K562 (cell line): ENCODE data around the gene EWSR1. TPM values are rescaled to one million over a fixed set of nuclear protein-coding genes. Genes with fewer than 3 reads are reported as not detected.

Experiments
- E2F3 ChIP-seq: fragments of 250-450 bp; sonication (Bioruptor Pico); IDR thresholded peaks from 2 replicates; pipeline ENCODE4 v1.4.0; 2020; ENCODE audit warnings: mild to moderate bottlenecking
- ERF ChIP-seq: fragments of 450-650 bp; formaldehyde crosslinking; IDR thresholded peaks from 2 replicates; pipeline ENCODE4 v1.4.0; 2020; ENCODE audit warnings: mild to moderate bottlenecking, mixed read lengths
- ESRRA ChIP-seq: fragments of 450-650 bp; IDR thresholded peaks from 2 replicates; pipeline ENCODE4 v1.6.1; 2014; ENCODE audit warnings: low read depth, mild to moderate bottlenecking, moderate library complexity, borderline replicate concordance
- GABPB1 ChIP-seq: sonication (generic); formaldehyde crosslinking; IDR thresholded peaks from 2 replicates; pipeline ENCODE4 v1.8.0; 2022; ENCODE audit warnings: mild to moderate bottlenecking, missing genetic modification reagents
- GTF2E2 ChIP-seq: fragments of 200-800 bp; sonication (Bioruptor generic); IDR thresholded peaks from 2 replicates; pipeline ENCODE4 v1.6.1; 2016; ENCODE audit warnings: missing genetic modification characterization, missing compliant biosample characterization
- HDAC2 ChIP-seq: fragments of 450-650 bp; IDR thresholded peaks from 2 replicates; pipeline ENCODE4 v1.6.1; 2016; ENCODE audit warnings: mild to moderate bottlenecking
- JUND ChIP-seq, 2 experiments: IDR thresholded peaks; 2 replicates in 1 of 2; 3 replicates in 1 of 2; pipeline ENCODE4 v1.6.1; 2011; ENCODE audit warnings: borderline replicate concordance in 2 of 2, low read depth in 2 of 2, low read length in 2 of 2, improper control_type of control experiment in 1 of 2, missing biosample characterization in 1 of 2, missing genetic modification characterization in 1 of 2, missing genetic modification reagents in 1 of 2
- NCOA6 ChIP-seq: fragments of 450-650 bp; IDR thresholded peaks from 2 replicates; pipeline ENCODE4 v1.6.1; 2017; ENCODE audit warnings: mild to moderate bottlenecking
- RBM25 ChIP-seq: fragments of 200-400 bp; formaldehyde crosslinking; IDR thresholded peaks from 2 replicates; pipeline ENCODE4 v1.6.1; 2018; ENCODE audit warnings: low read length, low read depth, moderate library complexity; ENCODE audit not compliant: severe bottlenecking
- U2AF1 ChIP-seq: fragments of 200-400 bp; formaldehyde crosslinking; optimal IDR thresholded peaks from 2 replicates; pipeline ENCODE3; 2017; ENCODE audit warnings: mild to moderate bottlenecking, low read depth, low read length, moderate library complexity
- ZBTB7A ChIP-seq: IDR thresholded peaks from 2 replicates; pipeline ENCODE4 v1.6.1; 2011; ENCODE audit warnings: low read depth, mild to moderate bottlenecking, low read length, moderate library complexity, borderline replicate concordance; ENCODE audit not compliant: control insufficient read depth
- ZFX ChIP-seq: sonication (generic); formaldehyde crosslinking; IDR thresholded peaks from 2 replicates; pipeline ENCODE4 v1.8.0; 2022; ENCODE audit warnings: mild to moderate bottlenecking, missing genetic modification reagents, moderate library complexity
- ZNF140 ChIP-seq: fragments of 250-450 bp; sonication (Bioruptor Pico); IDR thresholded peaks from 2 replicates; pipeline ENCODE4 v1.8.0; 2021; ENCODE audit warnings: moderate library complexity, mild to moderate bottlenecking, inconsistent platforms
- ZNF232 ChIP-seq: sonication (generic); formaldehyde crosslinking; IDR thresholded peaks from 2 replicates; pipeline ENCODE4 v1.8.0; 2022; ENCODE audit warnings: mild to moderate bottlenecking, missing genetic modification reagents
- ZNF311 ChIP-seq: fragments of 250-450 bp; sonication (Bioruptor Pico); IDR thresholded peaks from 2 replicates; pipeline ENCODE4 v1.4.0; 2020; ENCODE audit warnings: mild to moderate bottlenecking, moderate library complexity
- ZNF76 ChIP-seq: fragments of 250-450 bp; sonication (Bioruptor Pico); IDR thresholded peaks from 2 replicates; pipeline ENCODE4 v1.4.0; 2020; ENCODE audit warnings: mild to moderate bottlenecking, moderate library complexity, borderline replicate concordance
- polyA plus RNA-seq, 8 experiments: library from polyadenylated mRNA; depleted of rRNA in 4 of 8; stranded (reverse) in 5 of 8; unstranded in 3 of 8; fragments of >200 nt; fragmentation: Nextera tagmentation in 2 of 8; fragmentation: Illumina TruSeq in 1 of 8; extraction: Ambion mirVana in 2 of 8; extraction: Trizol in 1 of 8; gene quantifications; 2 replicates each; pipeline versions ENCODE4 v1.2.1 to v1.2.3, GENCODE V29; 2011 to 2014; ENCODE audit warnings: inconsistent platforms in 1 of 8, missing spikeins in 1 of 8
- total RNA-seq, 7 experiments: library from RNA; depleted of rRNA in 6 of 7; stranded (reverse); fragments of >200 nt in 6 of 7; fragmentation: Illumina TruSeq in 2 of 7; extraction: Trizol in 2 of 7; gene quantifications; 2 replicates each; pipeline versions ENCODE4 v1.2.1 to v1.2.3, GENCODE V29; 2011 to 2021; ENCODE audit warnings: low replicate concordance in 1 of 7
- TF ChIP-seq, protein P1 (sequence below): sonication (generic); formaldehyde crosslinking; IDR thresholded peaks from 2 replicates; pipeline ENCODE4 v1.5.0; 2020; ENCODE audit warnings: missing genetic modification reagents
- TF ChIP-seq, protein P2 (sequence below): fragments of 450-650 bp; formaldehyde crosslinking; IDR thresholded peaks from 2 replicates; pipeline ENCODE4 v1.4.0; 2020; ENCODE audit warnings: mild to moderate bottlenecking, moderate library complexity
- TF ChIP-seq, protein P3 (sequence below): fragments of 450-650 bp; formaldehyde crosslinking; IDR thresholded peaks from 2 replicates; pipeline ENCODE4 v1.4.0; 2020; ENCODE audit warnings: mild to moderate bottlenecking, moderate library complexity

The EWSR1 gene
- total and polyA plus RNA-seq, 9 of the 15 experiments (the other 6 are each of a cell fraction or from before 2014, with no cell fraction given), result 83.3 to 450 (median 239) TPM

DNA sequence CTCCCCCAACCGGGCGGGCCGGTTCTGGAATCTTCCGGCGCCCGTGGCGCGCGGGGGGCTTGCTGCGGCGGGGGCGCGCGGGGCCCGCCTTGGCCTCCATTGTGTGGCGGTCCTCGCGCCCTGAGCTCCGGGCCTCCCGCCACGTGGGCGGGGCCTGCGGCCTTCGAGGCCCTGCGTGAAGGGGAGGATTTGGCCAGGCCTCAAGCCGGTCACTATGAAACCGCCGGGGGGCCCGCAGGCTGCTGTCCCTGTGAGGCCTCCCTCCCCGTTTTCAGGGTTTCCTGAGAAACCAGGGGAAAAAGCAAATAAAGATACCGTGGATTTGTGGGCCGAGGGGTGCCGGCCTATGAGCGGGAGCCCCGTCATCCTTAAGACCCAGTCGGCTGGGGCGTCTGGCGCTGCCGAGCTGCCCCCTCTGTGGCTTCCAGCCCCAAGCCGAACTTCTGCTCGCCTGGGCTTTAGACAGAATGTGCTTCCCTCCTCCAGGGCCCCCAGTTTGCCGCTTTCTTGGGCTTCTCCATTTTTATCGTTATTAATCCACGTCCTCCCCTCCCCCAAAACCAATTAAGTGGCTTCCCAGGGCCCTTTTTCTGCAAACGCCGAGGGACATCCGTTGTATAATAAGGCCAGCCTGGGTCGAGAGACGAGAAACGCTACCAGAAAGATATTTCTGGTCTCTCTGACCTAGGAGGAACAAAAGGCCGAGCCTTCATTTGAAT, 602 bp downstream of the EWSR1 start (continued):
- TF ChIP-seq, protein P1, sequence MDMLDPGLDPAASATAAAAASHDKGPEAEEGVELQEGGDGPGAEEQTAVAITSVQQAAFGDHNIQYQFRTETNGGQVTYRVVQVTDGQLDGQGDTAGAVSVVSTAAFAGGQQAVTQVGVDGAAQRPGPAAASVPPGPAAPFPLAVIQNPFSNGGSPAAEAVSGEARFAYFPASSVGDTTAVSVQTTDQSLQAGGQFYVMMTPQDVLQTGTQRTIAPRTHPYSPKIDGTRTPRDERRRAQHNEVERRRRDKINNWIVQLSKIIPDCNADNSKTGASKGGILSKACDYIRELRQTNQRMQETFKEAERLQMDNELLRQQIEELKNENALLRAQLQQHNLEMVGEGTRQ, result 0 out of 2 replicates have a peak, but pooled peaks have one; percentile 22
- TF ChIP-seq GTF2E2, result 0 out of 2 replicates have a peak, but pooled peaks have one; percentile 1
- TF ChIP-seq HDAC2, result no peak
- peak; percentile 41 for TF ChIP-seq RBM25
- peak; percentile 57; the same call in 1 of the 2 replicates for TF ChIP-seq ERF
- TF ChIP-seq GABPB1 (CRISPR knock-in tag), result peak; percentile 27; the same call in 1 of the 2 replicates
- TF ChIP-seq ZFX, result peak; percentile 83
- TF ChIP-seq, protein P2, sequence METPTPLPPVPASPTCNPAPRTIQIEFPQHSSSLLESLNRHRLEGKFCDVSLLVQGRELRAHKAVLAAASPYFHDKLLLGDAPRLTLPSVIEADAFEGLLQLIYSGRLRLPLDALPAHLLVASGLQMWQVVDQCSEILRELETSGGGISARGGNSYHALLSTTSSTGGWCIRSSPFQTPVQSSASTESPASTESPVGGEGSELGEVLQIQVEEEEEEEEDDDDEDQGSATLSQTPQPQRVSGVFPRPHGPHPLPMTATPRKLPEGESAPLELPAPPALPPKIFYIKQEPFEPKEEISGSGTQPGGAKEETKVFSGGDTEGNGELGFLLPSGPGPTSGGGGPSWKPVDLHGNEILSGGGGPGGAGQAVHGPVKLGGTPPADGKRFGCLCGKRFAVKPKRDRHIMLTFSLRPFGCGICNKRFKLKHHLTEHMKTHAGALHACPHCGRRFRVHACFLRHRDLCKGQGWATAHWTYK (CRISPR knock-in tag), result peak; percentile 47; the same call in 1 of the 2 replicates
- TF ChIP-seq ZBTB7A, result no peak
- TF ChIP-seq ESRRA, result no peak
- TF ChIP-seq ZNF140 (CRISPR knock-in tag), result 0 out of 2 replicates have a peak, but pooled peaks have one; percentile 11
- TF ChIP-seq ZNF232, result 0 out of 2 replicates have a peak, but pooled peaks have one; percentile 50
- no peak for TF ChIP-seq NCOA6
- no peak for TF ChIP-seq JUND (IDR thresholded peaks at IDR 0.05; ENCODE audit: borderline replicate concordance, low read depth, low read length)
- TF ChIP-seq JUND (tag; IDR thresholded peaks at IDR 0.05; ENCODE audit: borderline replicate concordance, low read depth, low read length), result no peak
- TF ChIP-seq U2AF1, result peak; percentile 76
- TF ChIP-seq, protein P3, sequence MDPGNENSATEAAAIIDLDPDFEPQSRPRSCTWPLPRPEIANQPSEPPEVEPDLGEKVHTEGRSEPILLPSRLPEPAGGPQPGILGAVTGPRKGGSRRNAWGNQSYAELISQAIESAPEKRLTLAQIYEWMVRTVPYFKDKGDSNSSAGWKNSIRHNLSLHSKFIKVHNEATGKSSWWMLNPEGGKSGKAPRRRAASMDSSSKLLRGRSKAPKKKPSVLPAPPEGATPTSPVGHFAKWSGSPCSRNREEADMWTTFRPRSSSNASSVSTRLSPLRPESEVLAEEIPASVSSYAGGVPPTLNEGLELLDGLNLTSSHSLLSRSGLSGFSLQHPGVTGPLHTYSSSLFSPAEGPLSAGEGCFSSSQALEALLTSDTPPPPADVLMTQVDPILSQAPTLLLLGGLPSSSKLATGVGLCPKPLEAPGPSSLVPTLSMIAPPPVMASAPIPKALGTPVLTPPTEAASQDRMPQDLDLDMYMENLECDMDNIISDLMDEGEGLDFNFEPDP, result no peak
- 0 out of 2 replicates have a peak, but pooled peaks have one; percentile 51 for TF ChIP-seq ZNF311 (CRISPR knock-in tag)
- peak; percentile 85 for TF ChIP-seq E2F3 (CRISPR knock-in tag)
- TF ChIP-seq ZNF76 (CRISPR knock-in tag), result 0 out of 2 replicates have a peak, but pooled peaks have one; percentile 52
